Measurements from ENCODE around the gene CCDC40.

- TF ChIP-seq, protein P1, sequence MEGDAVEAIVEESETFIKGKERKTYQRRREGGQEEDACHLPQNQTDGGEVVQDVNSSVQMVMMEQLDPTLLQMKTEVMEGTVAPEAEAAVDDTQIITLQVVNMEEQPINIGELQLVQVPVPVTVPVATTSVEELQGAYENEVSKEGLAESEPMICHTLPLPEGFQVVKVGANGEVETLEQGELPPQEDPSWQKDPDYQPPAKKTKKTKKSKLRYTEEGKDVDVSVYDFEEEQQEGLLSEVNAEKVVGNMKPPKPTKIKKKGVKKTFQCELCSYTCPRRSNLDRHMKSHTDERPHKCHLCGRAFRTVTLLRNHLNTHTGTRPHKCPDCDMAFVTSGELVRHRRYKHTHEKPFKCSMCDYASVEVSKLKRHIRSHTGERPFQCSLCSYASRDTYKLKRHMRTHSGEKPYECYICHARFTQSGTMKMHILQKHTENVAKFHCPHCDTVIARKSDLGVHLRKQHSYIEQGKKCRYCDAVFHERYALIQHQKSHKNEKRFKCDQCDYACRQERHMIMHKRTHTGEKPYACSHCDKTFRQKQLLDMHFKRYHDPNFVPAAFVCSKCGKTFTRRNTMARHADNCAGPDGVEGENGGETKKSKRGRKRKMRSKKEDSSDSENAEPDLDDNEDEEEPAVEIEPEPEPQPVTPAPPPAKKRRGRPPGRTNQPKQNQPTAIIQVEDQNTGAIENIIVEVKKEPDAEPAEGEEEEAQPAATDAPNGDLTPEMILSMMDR (IDR thresholded peaks at IDR 0.05), result peak in 5 of 6 experiments; percentile 32 to 74 (median 62)
- TF ChIP-seq POLR2A (IDR thresholded peaks at IDR 0.05), result no peak
Observed at GRCh38 chr17:79991140-79991923, 45.1 kb upstream of the CCDC40 start.

Measured in Peyer's patch (tissue), 4 donors.